Glomerular visceral epithelial cell (primary cell): ENCODE data around the gene PLVAP.
A peak's percentile ranks its signal among the peaks of the same experiment; 100 is the strongest.

Experiments used
- DNase-seq: peaks from one replicate; pipeline ENCODE4 v3.0.0-alpha.2; 2016; ENCODE audit errors: extremely low spot score

The PLVAP gene

DNA sequence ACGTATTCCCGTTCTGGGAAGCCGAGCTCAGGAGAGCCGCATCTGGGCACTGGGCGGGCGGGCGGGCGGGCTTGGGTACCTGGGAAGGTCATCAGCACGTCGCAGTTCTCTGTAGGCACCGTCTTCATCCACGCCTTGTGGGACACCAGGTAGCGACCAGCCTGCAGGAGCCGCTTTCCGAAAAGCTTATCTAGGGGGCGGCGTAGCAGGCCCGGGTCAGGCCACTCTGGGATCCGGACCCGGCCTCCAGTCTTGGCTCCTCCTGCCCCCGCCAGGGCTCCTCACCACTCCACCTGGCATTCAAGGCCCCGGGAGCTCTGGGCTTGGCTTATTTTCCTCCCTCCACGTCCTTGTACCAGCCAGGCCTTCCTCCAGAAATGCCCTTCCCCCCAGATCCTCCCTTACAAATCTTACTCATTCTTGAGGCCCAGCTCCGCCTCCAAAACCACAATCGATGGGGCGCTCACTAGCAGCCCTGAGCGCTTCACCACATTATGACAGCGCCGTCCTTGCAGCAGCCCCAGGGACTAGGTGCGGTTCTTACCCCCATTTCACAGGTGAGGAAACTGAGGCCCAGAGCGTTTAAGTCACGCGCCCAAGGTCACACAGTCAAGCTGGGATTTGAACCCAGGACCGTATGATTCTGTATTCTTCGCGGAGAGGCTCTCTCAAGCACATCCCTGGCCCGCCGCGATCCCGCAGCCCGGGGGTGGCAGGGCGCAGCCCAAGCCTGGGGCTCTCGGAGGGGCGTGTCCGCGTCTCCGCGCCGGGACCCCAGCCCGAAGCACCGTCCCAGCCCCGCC lies 43.3 kb downstream of the PLVAP start:
- peak; percentile 90 for DNase-seq

DNA sequence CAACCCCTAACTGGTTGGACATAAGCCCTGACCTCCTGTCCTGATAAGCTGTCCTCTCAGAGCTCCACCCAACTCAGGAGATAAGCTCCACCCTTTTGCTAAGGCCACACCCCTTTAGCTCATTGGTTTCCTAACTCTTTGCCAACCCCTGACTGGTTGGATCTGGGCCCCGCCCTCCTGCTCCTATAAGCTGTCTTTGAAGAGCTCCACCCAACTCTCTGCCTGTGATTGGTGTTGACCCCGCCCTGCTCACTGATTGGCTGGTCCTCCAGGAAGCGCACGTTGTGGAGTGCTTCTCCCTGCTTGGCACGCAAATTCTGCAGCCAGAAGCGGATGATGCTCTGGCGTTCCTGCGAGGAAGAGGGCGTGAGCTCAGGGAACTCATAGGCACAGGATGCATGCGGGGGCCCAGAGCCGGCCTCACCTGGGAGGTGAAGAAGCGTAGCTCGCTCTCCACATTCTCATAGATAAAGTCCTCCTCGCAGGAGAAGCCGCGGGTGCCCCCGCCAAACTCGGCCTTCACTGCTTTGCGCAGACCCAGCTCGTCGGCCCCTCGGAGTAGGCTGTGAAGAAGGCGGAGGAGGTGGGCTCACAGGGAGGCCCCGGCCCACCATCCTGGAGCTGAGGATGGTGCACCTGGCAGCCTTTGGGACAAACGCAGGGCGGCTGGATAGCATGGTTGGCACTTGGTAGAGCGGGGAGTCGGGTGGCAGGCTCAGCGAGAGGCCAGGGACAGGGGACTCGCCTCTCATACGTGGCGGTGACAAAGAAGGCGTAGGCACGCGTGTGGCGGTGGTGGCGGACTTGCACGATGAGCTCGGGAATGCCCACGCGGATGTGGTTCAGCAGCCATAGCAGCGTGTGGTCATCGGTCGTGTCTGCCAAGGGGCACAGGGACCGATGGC lies 44.2 kb downstream of the PLVAP start:
- peak; percentile 52 for DNase-seq

DNA sequence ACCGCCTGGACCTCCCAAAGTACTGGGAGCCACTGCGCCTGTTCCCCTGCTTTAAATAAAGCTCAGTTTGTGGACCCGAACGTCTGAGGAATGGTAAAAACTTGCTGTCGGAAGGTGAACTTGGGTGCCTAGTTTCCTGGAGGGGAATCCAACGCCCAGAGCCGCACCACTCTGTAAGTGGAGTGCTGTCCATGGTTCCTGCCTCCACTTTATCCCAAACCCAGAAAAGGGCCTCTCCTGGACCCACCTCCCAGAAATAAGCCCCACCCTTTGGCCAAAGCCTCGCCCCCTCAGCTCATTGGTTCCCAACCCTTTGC lies 44.8 kb downstream of the PLVAP start:
- no peak for DNase-seq

DNA sequence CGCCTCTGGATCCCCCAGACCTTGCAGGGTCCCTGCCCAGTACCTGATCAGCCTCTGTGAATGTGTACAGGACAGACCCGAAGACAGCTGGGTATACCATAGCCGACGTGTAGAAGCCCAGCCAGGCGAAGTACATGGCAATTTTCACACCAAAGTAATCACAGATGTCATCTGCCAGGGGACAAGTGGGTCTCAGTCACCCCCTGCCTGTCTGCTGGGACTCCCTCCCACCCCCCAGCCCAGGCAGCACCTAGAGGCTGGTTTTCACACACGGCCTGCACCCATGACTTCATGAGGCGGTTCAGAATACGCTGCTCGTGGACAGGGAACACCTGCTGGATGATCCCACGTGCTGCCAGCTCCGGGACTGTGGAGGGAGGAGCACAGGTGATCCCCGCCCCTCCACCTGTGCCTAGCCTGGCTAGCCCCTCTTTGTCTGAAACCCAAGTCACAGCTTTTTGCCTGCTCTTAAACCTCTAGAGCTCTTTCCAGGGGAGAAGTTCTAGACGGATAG lies 46.0 kb downstream of the PLVAP start:
- DNase-seq = no peak

DNA sequence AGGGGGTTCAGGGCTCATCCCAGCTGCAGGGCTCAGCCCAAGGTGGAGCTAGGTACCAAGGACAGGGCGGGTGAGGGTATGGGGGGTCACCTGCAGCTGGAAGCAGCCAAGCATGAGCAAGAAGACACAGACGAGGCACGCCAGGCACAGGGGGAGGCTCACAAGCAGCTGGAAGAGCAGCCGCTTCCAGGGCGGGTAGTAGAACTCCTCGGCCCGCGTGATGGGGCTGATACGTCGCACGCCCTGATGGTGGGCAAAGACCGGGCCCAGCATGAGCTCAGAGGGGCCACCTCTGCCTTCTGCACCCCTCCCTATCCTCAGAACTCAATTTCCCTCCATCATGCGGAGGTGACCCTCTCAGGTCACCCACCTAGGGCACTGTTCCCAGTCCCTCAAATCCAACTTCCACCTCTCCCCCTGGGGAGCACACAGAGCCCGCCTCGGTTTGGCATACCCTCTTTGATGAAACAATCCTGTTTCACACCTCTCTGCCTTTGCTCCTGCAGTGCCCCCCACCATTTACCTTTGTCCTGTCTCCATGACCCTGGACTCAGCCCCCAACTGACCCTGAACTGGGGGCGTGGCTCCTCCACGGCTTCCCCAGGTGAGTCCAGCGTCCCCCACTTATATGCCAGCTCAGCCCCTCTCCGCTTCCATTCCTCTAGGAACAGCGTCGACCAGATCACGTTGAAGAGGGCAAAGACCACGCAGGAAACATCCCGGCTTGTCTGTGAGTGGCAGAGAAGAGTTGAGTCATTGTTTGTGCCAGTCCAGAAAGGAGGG lies 46.7 kb downstream of the PLVAP start:
- DNase-seq = no peak

DNA sequence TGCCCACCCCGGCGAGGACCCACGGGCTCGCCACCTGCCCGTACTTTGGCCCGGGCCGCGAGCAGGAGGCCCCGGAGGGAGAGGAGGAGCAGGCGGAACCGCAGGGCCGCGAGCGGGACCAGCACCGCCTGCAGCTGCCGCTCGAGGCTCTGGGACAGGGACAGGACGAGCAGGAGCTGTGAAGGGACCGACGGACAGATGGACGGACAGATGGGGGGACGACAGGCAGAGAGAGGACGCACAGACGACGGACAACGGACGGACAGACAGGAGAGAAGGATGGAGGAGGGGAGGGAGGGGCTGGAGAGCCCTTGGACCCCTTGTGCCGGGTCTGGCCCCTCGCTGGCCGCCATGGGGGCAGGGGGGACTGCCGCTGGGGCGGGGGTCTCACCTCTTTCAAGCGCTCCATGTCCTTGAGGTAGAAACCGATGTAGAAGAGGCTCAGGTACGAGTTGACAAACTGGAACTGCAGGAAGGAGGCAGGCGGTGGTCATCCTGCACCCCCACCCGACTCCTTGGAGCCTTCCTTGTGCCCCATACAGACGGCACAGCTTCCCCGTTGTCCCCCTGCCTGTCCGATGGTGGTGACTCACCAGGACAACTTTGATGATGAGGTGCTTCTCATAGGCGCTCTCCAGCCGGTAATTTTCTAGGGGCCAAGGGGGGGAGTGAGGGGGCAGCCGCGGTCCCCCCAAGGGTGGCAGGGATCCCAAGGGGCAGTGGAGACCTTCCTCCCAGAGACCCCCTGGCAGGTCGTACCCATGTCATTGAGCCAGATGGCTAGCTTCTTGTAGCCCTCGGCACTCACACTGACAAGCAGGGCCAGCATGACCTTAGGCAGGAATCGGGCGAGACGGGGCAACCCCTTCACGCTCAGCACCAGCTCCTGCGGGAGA lies 47.5 kb downstream of the PLVAP start:
- no peak for DNase-seq

DNA sequence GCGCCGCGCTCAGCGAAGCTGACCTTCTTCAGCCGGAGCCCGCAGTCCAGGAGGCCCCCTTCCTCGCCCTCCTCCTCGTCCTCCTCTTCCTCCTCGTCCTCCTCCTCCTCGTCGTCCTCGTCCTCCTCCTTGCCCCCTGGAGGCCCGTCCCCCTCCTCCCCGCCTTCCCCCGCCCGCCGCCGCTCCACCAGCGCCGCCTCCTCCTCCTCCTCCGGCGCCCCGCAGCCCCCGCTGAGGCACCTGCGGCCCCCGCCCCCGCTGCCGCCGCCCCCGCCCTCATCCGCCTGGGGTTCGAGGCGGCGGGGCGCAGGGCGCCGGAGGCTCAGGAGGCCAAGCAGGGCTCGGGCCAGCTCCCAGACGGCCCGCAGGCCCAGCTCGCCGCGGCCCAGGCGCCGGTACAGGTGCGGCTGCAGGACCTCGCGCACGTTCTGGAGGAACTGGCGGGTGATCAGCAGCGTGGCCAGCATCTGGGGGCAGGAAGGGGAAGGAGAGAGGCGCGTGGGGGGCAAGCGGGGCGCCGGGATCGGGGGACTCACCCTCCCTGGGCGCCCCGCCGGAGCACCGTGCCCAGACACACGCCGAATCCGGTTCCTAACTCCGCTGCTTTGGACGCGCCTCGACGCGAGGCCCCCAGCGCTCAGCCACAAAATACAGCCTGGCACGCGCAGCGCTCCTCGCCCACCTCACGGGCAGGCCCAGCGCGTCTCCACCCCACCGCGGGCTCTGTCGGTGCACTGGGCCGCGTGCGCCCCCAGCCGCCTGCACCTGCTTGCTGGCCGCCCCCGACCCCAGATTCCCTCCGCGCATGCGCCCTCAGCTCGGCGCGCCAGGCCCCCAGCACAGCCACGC lies 48.4 kb downstream of the PLVAP start:
- no peak for DNase-seq

DNA sequence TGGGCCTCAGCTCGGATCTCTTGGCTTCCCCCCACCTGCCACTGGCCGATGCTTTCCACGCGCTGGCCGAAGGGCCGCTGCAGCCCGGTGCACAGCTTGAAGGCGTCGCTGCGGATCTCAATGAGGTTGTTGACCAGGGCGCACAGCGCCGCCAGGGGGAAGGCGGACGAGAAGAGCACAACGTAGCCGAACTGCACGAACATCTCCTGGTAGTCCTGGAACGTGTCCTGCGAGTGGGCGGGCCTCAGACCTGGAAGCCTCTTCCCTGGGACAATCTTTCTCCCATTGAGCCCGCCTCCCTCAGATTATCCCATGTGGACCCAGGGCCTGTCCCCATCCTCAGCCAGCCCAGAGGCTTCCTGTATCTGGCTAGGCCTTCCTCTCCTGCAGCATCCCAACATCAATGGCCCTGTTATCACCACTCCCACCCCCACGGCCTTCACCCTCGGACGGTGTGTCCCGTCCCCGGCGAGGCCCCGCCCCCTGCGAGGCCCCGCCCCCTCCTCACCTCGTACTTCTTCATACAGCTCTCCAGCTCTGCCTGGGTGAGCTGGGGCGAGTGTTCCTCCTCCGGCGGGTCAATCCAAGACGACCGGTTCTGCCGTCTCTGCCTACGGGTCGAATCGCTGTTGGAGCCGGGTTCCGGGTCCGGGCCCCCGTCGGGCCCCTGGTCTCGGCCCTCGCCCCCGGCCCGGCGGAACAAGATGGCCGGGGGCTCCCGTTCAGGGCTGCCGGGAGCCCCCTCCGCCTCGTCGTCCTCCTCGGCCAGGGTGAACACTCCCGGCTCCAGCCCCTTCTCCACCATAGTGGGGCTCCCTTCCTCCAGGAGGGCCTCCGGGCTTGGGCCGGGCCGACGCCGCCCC lies 49.3 kb downstream of the PLVAP start:
- no peak for DNase-seq

DNA sequence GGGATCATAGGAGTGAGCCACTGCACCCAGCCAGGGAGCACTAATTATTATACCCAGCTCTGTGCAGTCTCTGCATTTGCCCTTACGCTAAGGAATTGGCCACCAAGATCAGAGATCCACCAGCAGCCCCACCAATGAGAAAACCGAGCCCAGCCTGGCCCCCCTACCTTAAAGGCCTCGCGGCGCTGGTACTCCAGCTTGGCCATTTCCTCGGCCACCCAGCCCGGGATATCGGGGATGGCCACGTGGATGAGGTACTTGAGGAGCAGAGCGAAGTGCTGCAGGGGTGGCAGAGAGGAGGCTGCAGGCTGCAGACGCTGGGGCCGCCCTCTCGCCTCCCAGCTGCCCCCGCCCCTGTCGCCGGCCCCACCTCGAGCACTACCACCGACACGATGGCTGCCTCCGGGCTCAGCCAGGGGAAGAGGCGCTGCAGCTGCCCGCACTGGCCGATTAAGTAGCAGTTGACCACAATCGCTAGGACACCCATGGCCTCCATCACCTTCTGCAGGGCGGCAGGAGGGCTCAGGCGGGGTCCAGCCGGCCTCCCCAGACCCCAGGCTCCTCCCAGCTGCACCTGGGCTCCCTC lies 50.0 kb downstream of the PLVAP start:
- DNase-seq = no peak

DNA sequence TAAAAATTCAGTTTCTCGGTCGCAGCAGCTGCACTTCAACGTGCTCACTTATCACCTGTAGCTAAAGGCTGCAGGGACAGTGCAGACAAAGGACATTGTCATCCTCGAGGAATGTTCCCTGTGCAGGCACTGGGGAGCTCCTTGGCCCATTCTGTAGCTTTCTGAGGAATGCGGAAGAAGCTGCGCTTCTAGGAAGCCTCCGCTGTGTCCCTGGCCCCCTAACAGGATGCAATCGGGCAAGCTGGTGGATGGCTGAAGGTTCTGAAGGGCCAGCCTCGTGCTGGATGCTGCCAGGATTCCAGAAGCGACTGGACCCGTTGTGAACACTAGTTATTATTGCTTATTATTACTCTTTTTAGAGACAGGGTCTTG lies 50.6 kb downstream of the PLVAP start:
- DNase-seq = peak; percentile 24

DNA sequence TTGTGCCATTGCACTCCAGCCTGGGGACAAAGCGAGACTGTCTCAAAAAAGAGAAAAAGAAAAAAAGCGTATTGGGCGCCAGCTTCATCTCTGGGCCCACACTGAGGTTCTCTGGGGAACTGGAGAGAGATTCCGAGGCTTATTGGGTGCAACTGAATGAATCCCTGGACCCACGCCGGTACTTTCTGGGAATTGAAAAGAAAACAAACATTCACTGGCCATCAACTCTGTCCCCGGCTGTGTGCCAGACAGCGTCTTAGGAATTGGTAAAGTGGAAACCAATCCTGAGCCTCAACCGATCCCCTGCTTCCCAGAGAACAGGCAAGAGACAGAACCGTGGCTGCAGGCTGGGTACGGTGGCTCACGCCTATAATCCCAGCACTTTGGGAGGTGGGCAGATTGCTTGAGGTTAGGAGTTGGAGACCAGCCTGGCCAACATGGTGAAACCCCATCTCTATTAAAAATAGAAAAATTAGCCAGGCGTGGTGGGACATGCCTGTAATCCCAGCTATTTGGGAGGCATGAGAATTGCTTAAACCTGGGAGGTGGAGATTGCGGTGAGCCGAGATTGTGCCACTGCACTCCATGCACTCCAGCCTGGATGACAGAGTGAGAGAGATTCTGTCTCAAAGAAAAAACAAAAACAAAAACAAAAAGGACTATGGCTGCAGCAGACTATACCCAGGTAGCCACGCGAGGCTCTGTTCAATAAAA lies 51.1 kb downstream of the PLVAP start:
- DNase-seq = no peak

DNA sequence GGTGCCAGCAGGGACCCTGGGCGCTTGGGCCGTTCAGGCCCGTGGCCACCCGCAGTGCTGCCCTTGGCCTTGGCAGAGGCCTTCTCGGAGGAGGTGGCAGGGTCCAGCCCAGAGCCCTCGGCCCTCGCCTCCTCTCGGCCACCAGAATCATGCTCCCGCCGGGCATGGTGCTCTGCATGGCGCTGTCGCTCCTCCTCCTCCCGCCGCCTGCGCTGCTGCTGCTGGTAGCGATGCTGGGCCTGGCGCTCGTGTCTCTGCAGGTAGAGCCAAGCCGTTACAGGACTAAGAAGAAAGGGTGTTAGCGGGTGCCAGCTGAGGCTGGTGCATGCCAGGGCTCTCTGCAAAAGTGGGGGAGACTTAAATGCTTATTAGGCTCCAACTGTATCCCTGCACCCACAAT lies 52.0 kb downstream of the PLVAP start:
- DNase-seq = no peak

DNA sequence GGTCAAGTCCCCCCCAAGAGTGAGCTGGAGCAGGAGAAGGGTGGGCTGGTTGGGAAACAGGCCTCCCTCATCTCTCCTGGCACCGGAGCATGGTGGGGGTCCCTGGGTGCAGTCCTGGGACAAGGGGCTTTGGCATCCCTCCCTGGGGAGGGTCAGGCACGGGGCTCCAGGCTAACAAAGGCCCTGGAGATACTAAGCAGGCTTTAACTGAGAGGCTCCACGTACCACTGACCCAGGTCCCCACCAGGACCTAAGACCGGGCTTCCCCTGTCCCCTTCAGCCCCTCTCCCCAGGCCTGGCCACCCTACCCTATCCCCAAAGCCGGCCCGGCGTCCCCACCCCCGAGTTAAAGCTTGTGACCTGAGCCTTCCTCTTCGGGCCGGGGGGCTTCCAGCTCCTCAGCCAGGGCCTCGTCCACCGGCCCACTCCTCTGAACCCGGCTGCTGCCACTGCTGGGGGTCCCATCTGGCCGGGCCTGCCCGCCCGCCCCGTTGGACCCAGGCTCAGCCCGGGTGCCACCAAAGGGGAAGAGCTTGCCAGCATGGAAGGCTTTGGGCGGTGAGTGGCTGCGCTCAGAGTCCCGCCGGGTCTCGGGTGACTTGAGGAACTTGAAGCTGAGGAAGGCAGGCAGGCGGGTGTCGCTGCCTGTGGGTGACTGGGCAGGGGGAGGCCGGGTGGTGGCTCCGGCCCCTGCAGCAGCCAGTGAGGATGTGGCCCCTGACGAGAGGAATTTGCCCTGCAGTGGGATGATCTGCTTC lies 52.6 kb downstream of the PLVAP start:
- no peak for DNase-seq

DNA sequence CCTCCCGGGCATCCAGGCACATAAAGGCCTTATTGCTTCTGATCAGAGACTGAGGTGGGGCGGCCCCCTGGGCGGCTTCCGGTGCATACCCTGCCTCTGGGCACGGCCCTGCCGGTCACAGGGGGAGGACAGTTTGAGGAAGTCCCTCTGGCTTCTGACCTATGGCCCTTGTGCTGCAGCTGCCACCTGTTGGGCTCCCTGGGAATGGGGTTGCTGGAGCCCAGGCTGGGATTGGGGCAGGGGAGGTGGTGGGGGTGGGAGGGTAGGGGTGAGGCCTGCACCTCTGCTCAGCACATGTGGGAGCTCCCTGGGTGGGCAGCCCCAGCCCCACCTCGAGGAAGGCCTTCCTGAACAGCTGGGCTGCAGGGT lies 53.2 kb downstream of the PLVAP start:
- DNase-seq = no peak

DNA sequence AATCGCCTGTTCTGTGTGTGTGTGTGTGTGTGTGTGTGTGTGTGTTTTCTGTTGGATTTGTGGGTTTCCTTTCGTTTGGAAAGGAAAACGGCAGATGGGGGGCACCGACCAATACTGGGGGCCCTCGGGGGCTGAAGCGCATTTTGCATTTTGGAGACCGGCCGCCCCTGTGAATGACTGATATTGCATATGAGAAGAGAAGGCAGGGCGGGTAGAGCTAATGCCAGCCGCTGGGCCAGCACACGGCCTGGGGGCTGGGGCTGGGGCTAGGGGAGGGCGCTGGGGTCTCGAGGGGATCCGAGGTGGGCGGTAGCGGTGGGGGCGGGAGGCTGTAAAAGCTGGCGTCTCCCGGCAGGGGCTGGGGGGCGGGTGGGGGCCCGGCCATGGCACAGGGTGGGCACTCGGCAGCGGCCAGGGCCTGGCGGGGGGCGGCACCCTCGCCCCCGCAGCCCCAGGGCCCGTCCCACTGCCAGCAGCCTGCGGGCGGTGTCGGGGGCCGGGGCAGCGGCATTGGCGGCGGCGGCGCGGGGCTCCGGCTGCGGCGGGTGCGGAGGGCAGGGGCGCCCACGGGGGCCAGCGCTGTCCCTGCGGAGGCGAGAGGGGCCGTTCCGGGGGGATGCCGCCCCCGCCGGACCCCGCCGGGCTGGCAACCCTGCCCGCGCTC lies 53.7 kb downstream of the PLVAP start:
- no peak for DNase-seq

DNA sequence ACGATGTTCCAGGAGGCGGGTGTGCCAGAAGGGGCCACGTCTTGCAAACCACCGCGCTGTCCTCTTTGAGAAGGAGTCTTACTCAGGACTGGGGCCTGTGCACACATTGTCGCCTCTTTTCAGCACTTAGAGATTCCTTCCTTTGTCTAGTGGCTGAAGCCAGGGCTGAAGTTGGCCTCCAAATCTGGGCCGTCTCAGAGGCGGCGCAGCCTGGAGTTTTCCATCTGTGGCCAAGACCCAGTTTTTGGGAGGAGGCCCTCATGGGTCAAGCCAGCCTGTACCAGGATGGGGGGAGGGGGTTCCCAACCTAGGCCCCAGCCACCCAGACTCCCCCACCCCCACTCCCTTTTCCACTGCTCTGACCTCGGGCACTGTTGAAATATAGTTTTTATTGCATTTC lies 54.3 kb downstream of the PLVAP start:
- DNase-seq = no peak
